GM23338 (cell line): ENCODE data around the gene MEF2D. TPM values are rescaled to one million over a fixed set of nuclear protein-coding genes. Genes with fewer than 3 reads are reported as not detected.

ENCODE experiments used
- ATAC-seq: fragments of 200-7000 bp; cut with Tn5 transposase; 3 replicates; pipeline ENCODE4 v1.9.1; 2020
- DNase-seq: peaks from one replicate; pipeline ENCODE4 v3.0.0-alpha.2; 2015; ENCODE audit warnings: low spot score
- H2AFZ ChIP-seq: fragments of 200-600 bp; sonication (generic); 2 replicates; pipeline ENCODE4 v1.8.0; 2016; ENCODE audit warnings: antibody characterized with exemption, mild to moderate bottlenecking, moderate library complexity
- H3F3A ChIP-seq: fragments of 200-600 bp; sonication (generic); replicated peaks from 2 replicates; pipeline ENCODE4 v1.8.0; 2017; ENCODE audit warnings: antibody characterized with exemption, mixed run types, low read depth
- H3K27ac ChIP-seq: fragments of 200-600 bp; sonication (generic); 2 replicates; pipeline ENCODE4 v1.6.1; 2016; ENCODE audit warnings: low read depth
- H3K27me3 ChIP-seq: fragments of 200-600 bp; sonication (generic); 2 replicates; pipeline ENCODE4 v1.8.0; 2016; ENCODE audit warnings: mild to moderate bottlenecking, mixed run types, moderate library complexity; ENCODE audit not compliant: insufficient read depth
- H3K36me3 ChIP-seq: fragments of 200-600 bp; sonication (generic); 2 replicates; pipeline ENCODE4 v1.8.0; 2016; ENCODE audit warnings: mild to moderate bottlenecking; ENCODE audit not compliant: insufficient read depth
- H3K4me1 ChIP-seq: fragments of 200-600 bp; sonication (generic); 2 replicates; pipeline ENCODE4 v1.8.0; 2016; ENCODE audit warnings: mild to moderate bottlenecking, moderate library complexity; ENCODE audit not compliant: insufficient read depth
- H3K4me2 ChIP-seq: fragments of 200-600 bp; sonication (generic); 2 replicates; pipeline ENCODE4 v1.7.1; 2017; ENCODE audit warnings: mixed run types
- H3K4me3 ChIP-seq: fragments of 200-600 bp; sonication (generic); 2 replicates; pipeline ENCODE4 v1.6.1; 2016; ENCODE audit warnings: mixed run types
- H3K79me2 ChIP-seq: fragments of 200-600 bp; sonication (generic); replicated peaks from 2 replicates; pipeline ENCODE4 v1.8.0; 2017; ENCODE audit warnings: mild to moderate bottlenecking; ENCODE audit not compliant: insufficient read depth
- H3K9me2 ChIP-seq: fragments of 200-600 bp; sonication (generic); 2 replicates; pipeline ENCODE4 v1.8.0; 2017; ENCODE audit not compliant: insufficient read depth
- H4K20me1 ChIP-seq: fragments of 200-600 bp; sonication (generic); replicated peaks from 2 replicates; pipeline ENCODE4 v1.8.0; 2017; ENCODE audit warnings: mild to moderate bottlenecking; ENCODE audit not compliant: insufficient read depth
- H3K27ac Mint-ChIP-seq: 2 replicates; pipeline ENCODE4 v1.8.0; 2020; ENCODE audit warnings: inconsistent platforms, mild to moderate bottlenecking, moderate library complexity, mixed read lengths
- H3K27me3 Mint-ChIP-seq: 3 replicates; pipeline ENCODE4 v1.8.0; 2022; ENCODE audit warnings: low read depth, mild to moderate bottlenecking, moderate library complexity, mixed read lengths, inconsistent platforms; ENCODE audit not compliant: insufficient read depth, poor library complexity
- H3K36me3 Mint-ChIP-seq: 3 replicates; pipeline ENCODE4 v1.8.0; 2021; ENCODE audit warnings: low read depth, mild to moderate bottlenecking, inconsistent platforms, moderate library complexity, mixed read lengths
- H3K4me1 Mint-ChIP-seq: 3 replicates; pipeline ENCODE4 v1.8.0; 2020; ENCODE audit warnings: mild to moderate bottlenecking, inconsistent platforms, mixed read lengths
- H3K4me3 Mint-ChIP-seq: 3 replicates; pipeline ENCODE4 v1.8.0; 2021; ENCODE audit warnings: moderate library complexity, mild to moderate bottlenecking, inconsistent platforms, mixed read lengths
- H3K9me3 Mint-ChIP-seq: 3 replicates; pipeline ENCODE4 v1.8.0; 2020; ENCODE audit warnings: moderate library complexity, mild to moderate bottlenecking, inconsistent platforms, mixed read lengths
- CREB1 ChIP-seq: fragments of 250-450 bp; sonication (Bioruptor Pico); IDR thresholded peaks from 2 replicates; pipeline ENCODE4 v1.5.0; 2020; ENCODE audit warnings: low read depth, mild to moderate bottlenecking, moderate library complexity
- CTCF ChIP-seq, 2 experiments: fragments of 200-600 bp in 1 of 2; sonication (generic) in 1 of 2; conservative IDR thresholded peaks; 2 replicates each; pipeline versions ENCODE4 v1.5.1 to v1.6.1; 2016 to 2017; ENCODE audit warnings: antibody characterized with exemption in 2 of 2, low read depth in 2 of 2, mild to moderate bottlenecking in 2 of 2, moderate library complexity in 1 of 2
- EZH2 ChIP-seq: fragments of 200-600 bp; sonication (generic); IDR thresholded peaks from one replicate; pipeline ENCODE4 v1.8.0; 2017; ENCODE audit warnings: antibody characterized with exemption, mild to moderate bottlenecking, low read depth; ENCODE audit not compliant: unreplicated experiment
- EZH2phosphoT487 ChIP-seq: fragments of 200-600 bp; sonication (generic); IDR thresholded peaks from one replicate; pipeline ENCODE4 v1.8.1; 2018; ENCODE audit warnings: antibody characterized with exemption; ENCODE audit not compliant: unreplicated experiment
- JUNB ChIP-seq: IDR thresholded peaks from one replicate; pipeline ENCODE4 v1.6.1; 2016; ENCODE audit warnings: antibody characterized with exemption; ENCODE audit not compliant: unreplicated experiment
- NANOG ChIP-seq: IDR thresholded peaks from 2 replicates; pipeline ENCODE4 v1.6.1; 2016; ENCODE audit warnings: antibody characterized with exemption, borderline replicate concordance
- POLR2AphosphoS5 ChIP-seq: IDR thresholded peaks from 2 replicates; pipeline ENCODE4 v1.6.1; 2016; ENCODE audit warnings: antibody characterized with exemption, low read depth
- REST ChIP-seq: IDR thresholded peaks from one replicate; pipeline ENCODE4 v1.6.1; 2018; ENCODE audit warnings: antibody characterized with exemption; ENCODE audit not compliant: unreplicated experiment
- STAT1 ChIP-seq: IDR thresholded peaks from one replicate; pipeline ENCODE4 v1.6.1; 2016; ENCODE audit warnings: antibody characterized with exemption; ENCODE audit not compliant: unreplicated experiment
- ZNF114 ChIP-seq: fragments of 250-450 bp; sonication (Bioruptor Pico); IDR thresholded peaks from 2 replicates; pipeline ENCODE4 v1.5.0; 2020; ENCODE audit warnings: mild to moderate bottlenecking, moderate library complexity
- polyA plus RNA-seq: library from polyadenylated mRNA; unstranded; fragments of >200 nt; fragmentation: Nextera tagmentation; extraction: Ambion mirVana; gene quantifications from 2 replicates; pipeline ENCODE4 v1.2.1, GENCODE V29; 2016
- total RNA-seq: library from RNA; depleted of rRNA; stranded (reverse); fragments of >200 nt; shearing (Covaris generic); gene quantifications from 2 replicates; pipeline ENCODE4 v1.2.3, GENCODE V29; 2014
- TF ChIP-seq, protein P1 (sequence below): IDR thresholded peaks from 2 replicates; pipeline ENCODE4 v1.6.1; 2016; ENCODE audit warnings: antibody characterized with exemption

Gene MEF2D
- total and polyA plus RNA-seq, 2 experiments from 2014 or later: 10.6 to 15.5 TPM

GRCh38 chr1:156534424-156535060 lies 34.0 kb upstream of the MEF2D start:
- Histone ChIP-seq H3F3A (no peaks in the 10 kb centered on the region), H3K79me2 (no peaks in the 10 kb centered on the region), H3K4me1 (no peaks in the 10 kb centered on the region), H2AFZ (no peak overlapping the region), H3K4me2 (no peak overlapping the region), H3K27ac (no peak overlapping the region), H3K9me2 (no peaks in the 10 kb centered on the region), H3K36me3 (peaks cover 17% of the 10 kb centered on the region), H4K20me1 (no peaks in the 10 kb centered on the region; the same call in 1 of the 2 replicates), H3K27me3 (no peaks in the 10 kb centered on the region), H3K4me3 (no peak overlapping the region)
- H3K36me3 Mint-ChIP-seq: peaks cover 61% of the 10 kb centered on the region
- DNase-seq (no peak), ATAC-seq (no peak)
- H3K27me3 Mint-ChIP-seq: no peaks in the 10 kb centered on the region
- H3K9me3 Mint-ChIP-seq: no peaks in the 10 kb centered on the region
- H3K4me1 Mint-ChIP-seq: 0 out of 3 replicates have a peak, but pooled peaks cover 7% of the 10 kb centered on the region
- no peak overlapping the region for H3K27ac Mint-ChIP-seq
- no peak overlapping the region for H3K4me3 Mint-ChIP-seq
- TF ChIP-seq NANOG: no peak
- TF ChIP-seq POLR2AphosphoS5: no peak
- TF ChIP-seq JUNB: no peak
- TF ChIP-seq REST: no peak
- TF ChIP-seq STAT1: no peak
- TF ChIP-seq, protein P1, sequence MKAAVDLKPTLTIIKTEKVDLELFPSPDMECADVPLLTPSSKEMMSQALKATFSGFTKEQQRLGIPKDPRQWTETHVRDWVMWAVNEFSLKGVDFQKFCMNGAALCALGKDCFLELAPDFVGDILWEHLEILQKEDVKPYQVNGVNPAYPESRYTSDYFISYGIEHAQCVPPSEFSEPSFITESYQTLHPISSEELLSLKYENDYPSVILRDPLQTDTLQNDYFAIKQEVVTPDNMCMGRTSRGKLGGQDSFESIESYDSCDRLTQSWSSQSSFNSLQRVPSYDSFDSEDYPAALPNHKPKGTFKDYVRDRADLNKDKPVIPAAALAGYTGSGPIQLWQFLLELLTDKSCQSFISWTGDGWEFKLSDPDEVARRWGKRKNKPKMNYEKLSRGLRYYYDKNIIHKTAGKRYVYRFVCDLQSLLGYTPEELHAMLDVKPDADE: no peak
- TF ChIP-seq CTCF (conservative IDR thresholded peaks at IDR 0.05; ENCODE audit: low read depth in 2 of 2): no peak
- no peak for TF ChIP-seq CREB1
- TF ChIP-seq EZH2: no peak
- TF ChIP-seq ZNF114 (CRISPR knock-in tag): no peak
- TF ChIP-seq EZH2phosphoT487: no peak
